Ishikawa (cell line): ENCODE data around the gene ATP6V1F.

Source experiments
- CEBPB ChIP-seq: IDR thresholded peaks from 2 replicates; pipeline ENCODE4 v1.6.1; 2012
- CREB1 ChIP-seq: IDR thresholded peaks from 2 replicates; pipeline ENCODE4 v1.6.1; 2012; ENCODE audit warnings: low read depth
- EGR1 ChIP-seq: IDR thresholded peaks from 2 replicates; pipeline ENCODE4 v1.6.1; 2012
- EP300 ChIP-seq: IDR thresholded peaks from 2 replicates; pipeline ENCODE4 v1.6.1; 2012; ENCODE audit warnings: borderline replicate concordance
- FOXM1 ChIP-seq: IDR thresholded peaks from 2 replicates; pipeline ENCODE4 v1.6.1; 2012; ENCODE audit warnings: low read depth, borderline replicate concordance
- NFIC ChIP-seq: IDR thresholded peaks from 2 replicates; pipeline ENCODE4 v1.6.1; 2012
- RAD21 ChIP-seq: IDR thresholded peaks from 2 replicates; pipeline ENCODE4 v1.6.1; 2012; ENCODE audit warnings: low read depth
- TAF1 ChIP-seq: IDR thresholded peaks from 2 replicates; pipeline ENCODE4 v1.6.1; 2012; ENCODE audit warnings: low read depth, mild to moderate bottlenecking
- TCF12 ChIP-seq: IDR thresholded peaks from 2 replicates; pipeline ENCODE4 v1.6.1; 2012; ENCODE audit warnings: low read depth
- TEAD4 ChIP-seq: IDR thresholded peaks from 2 replicates; pipeline ENCODE4 v1.6.1; 2012
- YY1 ChIP-seq: IDR thresholded peaks from 2 replicates; pipeline ENCODE4 v1.6.1; 2012; ENCODE audit warnings: low read depth
- ZBTB7A ChIP-seq: IDR thresholded peaks from 2 replicates; pipeline ENCODE4 v1.6.1; 2012; ENCODE audit warnings: low read depth
- TF ChIP-seq, protein P1 (sequence below): IDR thresholded peaks from 2 replicates; pipeline ENCODE4 v1.6.1; 2012
- TF ChIP-seq, protein P2 (sequence below): IDR thresholded peaks from 2 replicates; pipeline ENCODE4 v1.6.1; 2012; ENCODE audit warnings: low read depth, mild to moderate bottlenecking
- TF ChIP-seq, protein P3 (sequence below): IDR thresholded peaks from 2 replicates; pipeline ENCODE4 v1.6.1; 2012

Gene ATP6V1F

DNA sequence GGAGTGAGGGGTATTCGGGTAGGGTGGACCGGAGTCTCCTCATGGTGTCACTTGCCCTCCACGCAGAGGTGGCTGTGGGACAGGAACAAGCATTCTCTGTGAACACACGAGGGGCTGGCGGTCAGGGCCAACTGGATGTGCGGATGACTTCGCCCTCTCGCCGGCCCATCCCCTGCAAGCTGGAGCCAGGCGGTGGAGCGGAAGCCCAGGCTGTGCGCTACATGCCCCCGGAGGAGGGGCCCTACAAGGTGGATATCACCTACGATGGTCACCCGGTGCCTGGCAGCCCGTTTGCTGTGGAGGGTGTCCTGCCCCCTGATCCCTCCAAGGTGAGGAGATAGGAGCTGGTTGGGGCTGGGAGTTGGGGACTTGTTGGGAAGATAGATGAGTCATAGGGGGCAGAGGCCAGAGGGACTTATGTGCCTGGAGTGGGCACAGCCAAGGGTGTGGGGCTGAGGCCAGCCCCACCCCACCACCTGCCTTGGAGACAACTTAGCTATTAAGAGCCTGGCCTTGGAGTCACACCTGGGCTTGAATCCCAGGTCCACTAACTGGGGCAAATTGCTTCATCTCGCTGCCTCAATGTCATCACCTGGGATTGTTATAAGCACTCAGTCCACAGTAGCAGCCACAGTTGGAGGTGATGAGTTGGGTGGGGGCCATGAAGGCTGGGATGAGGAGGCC is 18.6 kb upstream of the ATP6V1F start:
- TF ChIP-seq, protein P1, sequence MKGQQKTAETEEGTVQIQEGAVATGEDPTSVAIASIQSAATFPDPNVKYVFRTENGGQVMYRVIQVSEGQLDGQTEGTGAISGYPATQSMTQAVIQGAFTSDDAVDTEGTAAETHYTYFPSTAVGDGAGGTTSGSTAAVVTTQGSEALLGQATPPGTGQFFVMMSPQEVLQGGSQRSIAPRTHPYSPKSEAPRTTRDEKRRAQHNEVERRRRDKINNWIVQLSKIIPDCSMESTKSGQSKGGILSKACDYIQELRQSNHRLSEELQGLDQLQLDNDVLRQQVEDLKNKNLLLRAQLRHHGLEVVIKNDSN = no peak
- no peak for TF ChIP-seq NFIC

DNA sequence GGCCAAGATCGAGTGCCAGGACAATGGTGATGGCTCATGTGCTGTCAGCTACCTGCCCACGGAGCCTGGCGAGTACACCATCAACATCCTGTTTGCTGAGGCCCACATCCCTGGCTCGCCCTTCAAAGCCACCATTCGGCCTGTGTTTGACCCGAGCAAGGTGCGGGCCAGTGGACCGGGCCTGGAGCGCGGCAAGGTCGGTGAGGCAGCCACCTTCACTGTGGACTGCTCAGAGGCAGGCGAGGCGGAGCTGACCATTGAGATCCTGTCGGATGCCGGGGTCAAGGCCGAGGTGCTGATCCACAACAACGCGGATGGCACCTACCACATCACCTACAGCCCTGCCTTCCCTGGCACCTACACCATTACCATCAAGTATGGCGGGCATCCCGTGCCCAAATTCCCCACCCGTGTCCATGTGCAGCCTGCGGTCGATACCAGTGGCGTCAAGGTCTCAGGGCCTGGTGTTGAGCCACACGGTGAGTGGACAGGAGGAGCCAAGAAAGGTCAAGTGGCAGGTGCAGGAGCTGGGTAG is 17.8 kb upstream of the ATP6V1F start:
- TF ChIP-seq ZBTB7A = no peak
- TF ChIP-seq, protein P2, sequence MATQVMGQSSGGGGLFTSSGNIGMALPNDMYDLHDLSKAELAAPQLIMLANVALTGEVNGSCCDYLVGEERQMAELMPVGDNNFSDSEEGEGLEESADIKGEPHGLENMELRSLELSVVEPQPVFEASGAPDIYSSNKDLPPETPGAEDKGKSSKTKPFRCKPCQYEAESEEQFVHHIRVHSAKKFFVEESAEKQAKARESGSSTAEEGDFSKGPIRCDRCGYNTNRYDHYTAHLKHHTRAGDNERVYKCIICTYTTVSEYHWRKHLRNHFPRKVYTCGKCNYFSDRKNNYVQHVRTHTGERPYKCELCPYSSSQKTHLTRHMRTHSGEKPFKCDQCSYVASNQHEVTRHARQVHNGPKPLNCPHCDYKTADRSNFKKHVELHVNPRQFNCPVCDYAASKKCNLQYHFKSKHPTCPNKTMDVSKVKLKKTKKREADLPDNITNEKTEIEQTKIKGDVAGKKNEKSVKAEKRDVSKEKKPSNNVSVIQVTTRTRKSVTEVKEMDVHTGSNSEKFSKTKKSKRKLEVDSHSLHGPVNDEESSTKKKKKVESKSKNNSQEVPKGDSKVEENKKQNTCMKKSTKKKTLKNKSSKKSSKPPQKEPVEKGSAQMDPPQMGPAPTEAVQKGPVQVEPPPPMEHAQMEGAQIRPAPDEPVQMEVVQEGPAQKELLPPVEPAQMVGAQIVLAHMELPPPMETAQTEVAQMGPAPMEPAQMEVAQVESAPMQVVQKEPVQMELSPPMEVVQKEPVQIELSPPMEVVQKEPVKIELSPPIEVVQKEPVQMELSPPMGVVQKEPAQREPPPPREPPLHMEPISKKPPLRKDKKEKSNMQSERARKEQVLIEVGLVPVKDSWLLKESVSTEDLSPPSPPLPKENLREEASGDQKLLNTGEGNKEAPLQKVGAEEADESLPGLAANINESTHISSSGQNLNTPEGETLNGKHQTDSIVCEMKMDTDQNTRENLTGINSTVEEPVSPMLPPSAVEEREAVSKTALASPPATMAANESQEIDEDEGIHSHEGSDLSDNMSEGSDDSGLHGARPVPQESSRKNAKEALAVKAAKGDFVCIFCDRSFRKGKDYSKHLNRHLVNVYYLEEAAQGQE = no peak
- TF ChIP-seq EGR1 = no peak

DNA sequence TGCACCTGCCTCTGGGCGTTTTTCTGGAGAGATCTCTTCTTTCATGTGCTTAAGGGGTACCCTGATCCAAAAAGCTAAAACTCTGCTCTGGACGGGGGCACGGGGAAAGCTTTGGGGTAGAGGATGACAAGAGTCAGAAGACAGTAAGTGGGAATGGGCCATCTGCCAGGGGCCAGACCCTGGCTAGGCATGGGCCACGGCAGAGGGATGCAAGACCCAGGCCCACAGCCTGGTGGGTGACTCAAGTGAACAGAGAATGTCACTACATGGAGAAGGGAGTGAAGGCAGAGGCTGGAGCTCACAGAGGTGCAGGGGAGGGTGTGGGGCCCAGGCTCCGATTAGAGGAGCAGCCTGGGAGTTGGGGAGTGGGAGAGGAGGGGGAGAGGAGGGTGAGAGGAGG is 17.2 kb upstream of the ATP6V1F start:
- TF ChIP-seq, protein P2 = no peak
- no peak for TF ChIP-seq ZBTB7A
- TF ChIP-seq TEAD4 = no peak
- TF ChIP-seq FOXM1 = no peak
- no peak for TF ChIP-seq EP300
- TF ChIP-seq, protein P1 = no peak
- TF ChIP-seq CEBPB = no peak
- no peak for TF ChIP-seq NFIC
- no peak for TF ChIP-seq TCF12
- TF ChIP-seq, protein P3, sequence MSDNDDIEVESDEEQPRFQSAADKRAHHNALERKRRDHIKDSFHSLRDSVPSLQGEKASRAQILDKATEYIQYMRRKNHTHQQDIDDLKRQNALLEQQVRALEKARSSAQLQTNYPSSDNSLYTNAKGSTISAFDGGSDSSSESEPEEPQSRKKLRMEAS = no peak
- TF ChIP-seq TAF1 = no peak
- TF ChIP-seq RAD21 = no peak
- no peak for TF ChIP-seq YY1
- TF ChIP-seq EGR1 = no peak
- TF ChIP-seq CREB1 = no peak

DNA sequence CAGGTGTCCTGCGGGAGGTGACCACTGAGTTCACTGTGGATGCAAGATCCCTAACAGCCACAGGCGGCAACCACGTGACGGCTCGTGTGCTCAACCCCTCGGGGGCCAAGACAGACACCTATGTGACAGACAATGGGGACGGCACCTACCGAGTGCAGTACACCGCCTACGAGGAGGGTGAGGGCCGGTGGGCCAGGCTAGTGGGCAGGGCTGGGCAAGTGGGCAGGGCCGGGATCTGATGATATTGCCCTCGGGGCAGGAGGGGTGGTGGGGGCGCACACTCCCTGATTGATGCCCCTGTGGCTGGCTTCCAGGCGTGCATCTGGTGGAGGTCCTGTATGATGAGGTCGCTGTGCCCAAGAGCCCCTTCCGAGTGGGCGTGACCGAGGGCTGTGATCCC is 16.7 kb upstream of the ATP6V1F start:
- TF ChIP-seq FOXM1 = no peak
- TF ChIP-seq, protein P1 = no peak
- no peak for TF ChIP-seq YY1
- no peak for TF ChIP-seq EGR1
- no peak for TF ChIP-seq RAD21
- TF ChIP-seq ZBTB7A = no peak
- TF ChIP-seq CREB1 = no peak
- TF ChIP-seq, protein P2 = no peak
- TF ChIP-seq EP300 = no peak
- TF ChIP-seq TCF12 = no peak
- no peak for TF ChIP-seq TEAD4
- no peak for TF ChIP-seq TAF1
